ENCODE data around the gene PLPPR2. TPM values are rescaled to one million over a fixed set of nuclear protein-coding genes. Genes with fewer than 3 reads are reported as not detected.
"Not testable (repeated sequence)": the region's sequence is repeated elsewhere in the genome, so short reads cannot be mapped to it uniquely, and the experiment has no call there.

The PLPPR2 gene
- polyA plus RNA-seq, 2 of the 4 experiments (the other 2 are of a cell fraction): 5.6 to 9.7 TPM

DNA sequence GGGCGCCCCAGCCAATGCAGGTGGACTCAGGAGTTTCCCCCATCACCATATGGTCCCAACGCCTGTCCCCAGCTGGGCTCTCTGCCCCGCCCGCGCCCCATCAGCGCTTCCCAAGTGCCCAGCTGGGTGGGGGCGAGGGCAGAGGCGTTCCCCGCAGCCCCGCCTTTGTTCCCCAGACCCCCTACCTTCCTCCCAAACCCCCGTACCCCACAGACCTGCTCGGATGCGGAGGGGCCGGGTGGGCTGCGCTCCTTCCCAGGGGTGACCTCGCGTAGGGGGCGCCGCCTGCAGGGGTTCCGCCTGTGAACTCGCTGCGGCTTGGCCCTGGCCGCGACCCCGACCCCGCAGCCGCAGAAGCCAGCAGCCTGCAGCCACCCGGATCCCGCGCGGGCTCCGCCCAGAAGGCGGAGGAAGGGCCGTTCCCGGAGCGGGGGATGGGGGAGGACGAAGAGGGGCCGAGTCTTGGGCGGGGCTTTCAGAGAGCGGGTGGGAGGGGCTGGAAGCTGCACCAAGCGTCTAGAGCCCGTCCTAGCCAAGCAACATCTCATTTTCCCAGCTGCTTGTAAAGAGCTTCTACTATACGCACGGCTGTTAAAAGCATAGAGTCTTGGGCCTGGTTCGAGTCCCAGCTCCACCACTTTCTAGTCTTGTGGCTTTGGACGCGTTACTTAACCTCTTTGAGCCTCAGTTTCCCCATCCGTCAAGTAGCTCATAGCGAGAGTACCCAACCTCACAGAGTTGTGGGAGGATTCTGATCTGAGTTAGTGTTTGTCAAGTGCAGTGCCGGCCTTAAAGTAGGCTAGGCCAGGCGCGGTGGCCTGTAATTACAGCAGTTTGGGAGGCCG, 15.8 kb upstream of the PLPPR2 start, which contains the start of gene RAB3D:
RAB3D (minus strand) TSS at position 404 of the 845 bp plus-strand sequence. CDS start 2,258 bp downstream, outside the sequence.
- H3K27ac ChIP-seq: peak within 1 kb of the TSS; percentile 91 to 95
- CTCF ChIA-PET: interaction anchor here (0.7 to 5.0 kb wide), 5 partner anchors 10 to 48 kb away, joined by 3 to 31 read pairs (median 4); no protein-coding TSS in a partner anchor

GRCh38 chr19:11340099-11340467, 15.1 kb upstream of the PLPPR2 start:
- Histone ChIP-seq H3K4me2 (peak overlapping the region; percentile 85), H3K4me1 (peaks cover 31% of the 10 kb centered on the region), H3K4me3 (peak overlapping the region; percentile 89; the same call in 2 of the 3 replicates), H3K27ac (peak overlapping the region; percentile 91 to 95; a peak in 5 of 6 replicates)
- FAIRE-seq; ATAC-seq; H3K9me3 ChIP-seq; DNase-seq (ENCODE audit: low read depth in 1 of 2, low spot score in 1 of 2): not testable (repeated sequence)
- ChIA-PET POLR2A (interaction anchor here (1.0 to 2.4 kb wide), 6 partner anchors 16 to 142 kb away, joined by 3 to 13 read pairs (median 6); partner anchors contain the start of gene SWSAP1), CTCF (interaction anchor here (0.7 to 5.0 kb wide), 5 partner anchors 9 to 49 kb away, joined by 3 to 31 read pairs (median 4); no protein-coding TSS in a partner anchor)
- 90% methylated on average over 8 of the region's 8 CpGs for WGBS (ENCODE audit: missing lambda C conversion rate)

More for the DNA sequence above, 15.8 kb upstream of the PLPPR2 start, which contains the start of gene RAB3D:
- 20% methylated on average over 12 of the region's 53 CpGs for WGBS (ENCODE audit: missing lambda C conversion rate)
- ATAC-seq (peak; percentile 87 to 95), FAIRE-seq (no peak), DNase-seq (ENCODE audit: low read depth in 1 of 2, low spot score in 1 of 2) (peak; percentile 85)
- TF ChIP-seq RARB (CRISPR knock-in tag; IDR thresholded peaks at IDR 0.05) (no peak), FOSB (CRISPR knock-in tag; IDR thresholded peaks at IDR 0.05) (no peak), JUNB (IDR thresholded peaks at IDR 0.05) (no peak), BCL3 (IDR thresholded peaks at IDR 0.05) (no peak), POLR2A (IDR thresholded peaks at IDR 0.05; ENCODE audit: low read length) (peak; percentile 43; the same call in 1 of the 2 replicates), PHF8 (IDR thresholded peaks at IDR 0.05; ENCODE audit: borderline replicate concordance, low read depth) (0 out of 2 replicates have a peak, but pooled peaks have one; percentile 12), ZFP36 (IDR thresholded peaks at IDR 0.05; ENCODE audit: borderline replicate concordance, partially characterized antibody) (no peak), HOXB13 (CRISPR knock-in tag; IDR thresholded peaks at IDR 0.05; ENCODE audit: low read depth) (no peak)
- Histone ChIP-seq H3K4me2 (peak within 1 kb of the TSS; percentile 85), H3K9me3 (no peaks in the 10 kb centered on the region), H3K4me3 (peak within 1 kb of the TSS; percentile 89), H3K4me1 (peaks cover 25% of the 10 kb centered on the region)
- POLR2A ChIA-PET: interaction anchor here (1.0 to 2.4 kb wide), 6 partner anchors 16 to 143 kb away, joined by 3 to 13 read pairs (median 6); partner anchors contain the start of gene SWSAP1

DNA sequence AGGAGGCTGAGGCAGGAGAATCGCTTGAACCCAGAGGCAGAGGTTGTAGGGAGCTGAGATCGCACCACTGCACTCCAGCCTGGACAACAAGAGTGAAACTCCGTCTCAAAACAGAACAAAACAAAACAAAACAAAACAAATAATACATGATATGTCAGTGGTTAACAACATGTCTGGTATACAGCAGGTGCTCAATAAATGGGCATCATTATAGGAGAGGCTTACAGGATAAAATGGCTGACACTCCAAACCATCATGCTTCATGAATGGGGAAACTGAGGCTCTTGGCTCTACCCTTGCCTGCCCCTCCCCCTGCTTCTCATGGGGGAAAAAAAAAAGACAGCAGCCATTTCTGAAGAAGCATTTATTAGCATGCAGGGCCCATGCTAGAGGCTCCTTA, 12.8 kb upstream of the PLPPR2 start:
- ChIA-PET POLR2A (interaction anchor here (2.7 kb wide), 1 partner anchor 32 kb away, joined by 15 read pairs; the partner anchor contains the start of gene SWSAP1), CTCF (interaction anchor here (3.0 to 3.2 kb wide), 2 partner anchors 40 to 49 kb away, joined by 13 to 18 read pairs; no protein-coding TSS in a partner anchor)
- peak overlapping the region in 1 of 2 experiments; percentile 98; a peak in 2 of 6 replicates for H3K27ac ChIP-seq
- no peak overlapping the region for H3K4me2 ChIP-seq
- no peak for FAIRE-seq
- DNase-seq (ENCODE audit: low read depth in 1 of 2, low spot score in 1 of 2): no peak
- H3K4me1 ChIP-seq: peaks cover 40% of the 10 kb centered on the region
- ATAC-seq: no peak
- WGBS (ENCODE audit: missing lambda C conversion rate): 95% methylated on average over 3 of the region's 3 CpGs
- H3K4me3 ChIP-seq: no peak overlapping the region
- TF ChIP-seq TFCP2L1 (CRISPR knock-in tag; IDR thresholded peaks at IDR 0.05) (no peak), CHD4 (IDR thresholded peaks at IDR 0.05; ENCODE audit: borderline replicate concordance) (no peak), HOXB13 (CRISPR knock-in tag; IDR thresholded peaks at IDR 0.05; ENCODE audit: low read depth) (no peak), ZFP36 (IDR thresholded peaks at IDR 0.05; ENCODE audit: borderline replicate concordance, partially characterized antibody) (no peak), EHMT2 (IDR thresholded peaks at IDR 0.05; ENCODE audit: low read depth) (no peak), USF2 (IDR thresholded peaks at IDR 0.05) (no peak), HDAC2 (IDR thresholded peaks at IDR 0.05) (no peak), MYC (IDR thresholded peaks at IDR 0.05; ENCODE audit: borderline replicate concordance, low read length) (no peak), GATA3 (IDR thresholded peaks at IDR 0.05; ENCODE audit: borderline replicate concordance) (no peak), NFE2L2 (conservative IDR thresholded peaks at IDR 0.05; ENCODE audit: low read length) (no peak)
- no peaks in the 10 kb centered on the region for H3K9me3 ChIP-seq
